ENCODE measurements around the gene NOXA1.

- TF ChIP-seq EZH2 (IDR thresholded peaks at IDR 0.05; ENCODE audit: borderline replicate concordance, low read depth, low read length, poor library complexity, severe bottlenecking) (no peak), CTCF (conservative IDR thresholded peaks at IDR 0.05; ENCODE audit: low read depth, low read length) (no peak)
These were observed 9.6 kb downstream of the NOXA1 start for GRCh38 chr9:137432687-137433348.
